PC-3 (cell line): ENCODE data around the gene HSF2. TPM values are rescaled to one million over a fixed set of nuclear protein-coding genes. Genes with fewer than 3 reads are reported as not detected.

ENCODE experiments used
- ATAC-seq: fragments of 200-7000 bp; cut with Tn5 transposase; 2 replicates; pipeline ENCODE4 v1.9.1; 2020; ENCODE audit warnings: mild to moderate bottlenecking, moderate library complexity
- BruUV-seq: library from RNA; stranded (reverse); fragments of 400-500 nt; replicated peaks from 2 replicates; lab custom pipeline; 2021; lab: Mats Ljungman, UMichigan
- CTCF ChIA-PET: fragments of 300-600 bp; sonication (Branson Sonifier 250); formaldehyde crosslinking; loops from one replicate; lab custom pipeline; 2022; ENCODE audit warnings: antibody characterized with exemption; lab: Charles Lee
- POLR2A ChIA-PET: fragments of 300-600 bp; sonication (Branson Sonifier 250); formaldehyde crosslinking; loops from one replicate; lab custom pipeline; 2022; ENCODE audit warnings: antibody characterized with exemption; ENCODE audit not compliant: unreplicated experiment; lab: Charles Lee
- DNase-seq: peaks from one replicate; pipeline ENCODE4 v3.0.0-alpha.2; 2015
- H2AFZ ChIP-seq: fragments of 300-600 bp; sonication (generic); 2 replicates; pipeline ENCODE4 v1.6.0; 2016; ENCODE audit warnings: antibody characterized with exemption, low read length
- H3F3A ChIP-seq: fragments of 300-600 bp; sonication (generic); one replicate; pipeline ENCODE4 v1.6.0; 2017; ENCODE audit warnings: antibody characterized with exemption, low read length, control low read depth, mild to moderate bottlenecking; ENCODE audit not compliant: unreplicated experiment
- H3K27ac ChIP-seq: fragments of 300-600 bp; sonication (generic); 2 replicates; pipeline ENCODE4 v1.5.1; 2016; ENCODE audit warnings: mild to moderate bottlenecking, low read length
- H3K27me3 ChIP-seq: fragments of 300-600 bp; sonication (generic); 2 replicates; pipeline ENCODE4 v1.6.1; 2016; ENCODE audit warnings: low read length, mixed read lengths
- H3K36me3 ChIP-seq: fragments of 300-600 bp; sonication (generic); 2 replicates; pipeline ENCODE4 v1.6.1; 2016; ENCODE audit warnings: low read depth, mixed run types, low read length, mixed read lengths
- H3K4me1 ChIP-seq: fragments of 300-600 bp; sonication (generic); 2 replicates; pipeline ENCODE4 v1.5.1; 2016; ENCODE audit warnings: low read length; ENCODE audit not compliant: insufficient read depth
- H3K4me2 ChIP-seq: fragments of 300-600 bp; sonication (generic); 2 replicates; pipeline ENCODE4 v1.6.0; 2016; ENCODE audit warnings: low read length
- H3K4me3 ChIP-seq: fragments of 300-600 bp; sonication (generic); 2 replicates; pipeline ENCODE4 v1.5.1; 2016; ENCODE audit warnings: mild to moderate bottlenecking, low read length, mixed read lengths
- H3K79me2 ChIP-seq: fragments of 300-600 bp; sonication (generic); 2 replicates; pipeline ENCODE4 v1.6.1; 2017; ENCODE audit warnings: low read length, mixed read lengths
- H3K9ac ChIP-seq: fragments of 300-600 bp; sonication (generic); 2 replicates; pipeline ENCODE4 v1.6.0; 2016; ENCODE audit warnings: mild to moderate bottlenecking, low read length
- H3K9me2 ChIP-seq: fragments of 300-600 bp; sonication (generic); replicated peaks from 2 replicates; pipeline ENCODE4 v1.6.1; 2016; ENCODE audit warnings: mixed run types, low read length, mixed read lengths
- H3K9me3 ChIP-seq: fragments of 300-600 bp; sonication (generic); 2 replicates; pipeline ENCODE4 v1.6.1; 2016; ENCODE audit warnings: low read length, mixed read lengths
- H4K20me1 ChIP-seq: fragments of 300-600 bp; sonication (generic); 2 replicates; pipeline ENCODE4 v1.6.1; 2016; ENCODE audit warnings: low read length, mixed read lengths
- CTCF ChIP-seq: fragments of 300-600 bp; sonication (generic); conservative IDR thresholded peaks from 2 replicates; pipeline ENCODE4 v1.5.1; 2017; ENCODE audit warnings: antibody characterized with exemption, low read depth, mild to moderate bottlenecking, low read length
- EZH2 ChIP-seq: fragments of 300-600 bp; sonication (generic); IDR thresholded peaks from one replicate; pipeline ENCODE4 v1.6.1; 2017; ENCODE audit warnings: antibody characterized with exemption, mild to moderate bottlenecking, low read length; ENCODE audit not compliant: unreplicated experiment
- EZH2phosphoT487 ChIP-seq: fragments of 300-600 bp; sonication (generic); IDR thresholded peaks from 2 replicates; pipeline ENCODE4 v1.6.1; 2018; ENCODE audit warnings: mild to moderate bottlenecking, antibody characterized with exemption, low read length, borderline replicate concordance
- intact Hi-C: fragments of 100-400 bp; cut with micrococcal nuclease; formaldehyde crosslinking; loops from 2 replicates; pipeline ENCODE4 v1.9.0; 2023
- total RNA-seq: library from RNA; depleted of rRNA; stranded (reverse); fragments of >200 nt; gene quantifications from 2 replicates; pipeline ENCODE4 v1.2.3, GENCODE V29; 2014

Gene HSF2
- total RNA-seq, 1 experiment from 2014 or later: 7.3 TPM

DNA sequence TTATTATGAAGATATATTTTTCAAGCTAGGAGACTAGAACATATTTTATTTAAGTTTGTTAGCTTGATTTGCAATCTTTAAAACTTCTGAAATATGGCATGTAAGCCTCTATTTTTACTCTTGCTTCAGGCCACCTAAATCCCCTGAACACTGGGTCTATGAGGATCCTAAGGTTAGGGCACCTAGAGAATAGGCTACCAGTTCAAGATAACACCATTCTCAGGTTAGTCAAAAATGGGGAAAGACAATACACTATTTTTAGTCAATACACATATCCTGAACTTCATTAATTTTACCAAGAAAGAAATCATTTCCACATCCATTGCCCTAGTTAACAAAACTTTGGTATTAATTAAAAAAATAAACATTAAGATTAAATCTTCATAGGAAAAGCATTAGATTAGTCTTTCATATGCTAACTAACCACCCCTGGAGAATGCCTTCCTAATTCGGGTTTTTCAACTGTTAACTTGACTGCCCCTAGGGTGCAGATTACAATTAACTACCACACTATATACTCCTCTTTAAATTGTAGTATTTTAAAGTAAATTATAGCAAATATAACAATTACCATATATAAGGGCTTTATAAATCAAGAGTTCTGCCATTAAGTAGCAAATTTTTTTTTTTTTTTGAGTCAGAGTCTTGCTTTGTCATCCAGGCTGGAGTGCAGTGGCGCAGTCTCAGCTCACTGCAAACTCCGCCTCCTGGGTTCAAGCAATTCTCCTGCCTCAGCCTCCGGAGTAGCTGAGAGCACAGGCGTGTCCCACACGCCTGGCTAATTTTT is 6.7 kb upstream of the HSF2 start:
- no peak for DNase-seq
- H3K4me1 ChIP-seq: no peaks in the 10 kb centered on the region
- H3K9me2 ChIP-seq: no peaks in the 10 kb centered on the region
- no peaks in the 10 kb centered on the region for H3K79me2 ChIP-seq
- H3K9ac ChIP-seq: no peak overlapping the region
- no peak overlapping the region for H2AFZ ChIP-seq
- BruUV-seq: no TSS peak
- H3K36me3 ChIP-seq: no peaks in the 10 kb centered on the region
- H3K27ac ChIP-seq: no peak overlapping the region
- H3K27me3 ChIP-seq: no peaks in the 10 kb centered on the region
- no peaks in the 10 kb centered on the region for H3K9me3 ChIP-seq
- no peak overlapping the region for H3K4me3 ChIP-seq
- no peaks in the 10 kb centered on the region for H3F3A ChIP-seq
- intact Hi-C loops: no loop called here
- ATAC-seq: no peak
- ChIA-PET POLR2A (no interaction called here), CTCF (no interaction called here)
- no peak overlapping the region for H3K4me2 ChIP-seq
- no peaks in the 10 kb centered on the region for H4K20me1 ChIP-seq
- no peak for TF ChIP-seq CTCF

GRCh38 chr6:122393351-122393896 is 6.0 kb upstream of the HSF2 start:
- intact Hi-C loops: no loop called here
- H4K20me1 ChIP-seq: no peaks in the 10 kb centered on the region
- H3K79me2 ChIP-seq: no peaks in the 10 kb centered on the region
- POLR2A ChIA-PET: no interaction called here
- TF ChIP-seq CTCF: no peak
- no peak for TF ChIP-seq EZH2
- no peak for TF ChIP-seq EZH2phosphoT487
- H2AFZ ChIP-seq: no peak overlapping the region
- CTCF ChIA-PET: no interaction called here
- ATAC-seq (no peak), DNase-seq (no peak)
- no peak overlapping the region for H3K4me3 ChIP-seq
- no peak overlapping the region for H3K4me2 ChIP-seq
- H3K4me1 ChIP-seq: no peaks in the 10 kb centered on the region
- no peak overlapping the region for H3K27ac ChIP-seq
- no peaks in the 10 kb centered on the region for H3F3A ChIP-seq
- H3K27me3 ChIP-seq: no peaks in the 10 kb centered on the region
- no peaks in the 10 kb centered on the region for H3K36me3 ChIP-seq
- H3K9ac ChIP-seq: no peak overlapping the region
- no TSS peak for BruUV-seq
- H3K9me3 ChIP-seq: no peaks in the 10 kb centered on the region
- no peaks in the 10 kb centered on the region for H3K9me2 ChIP-seq

DNA sequence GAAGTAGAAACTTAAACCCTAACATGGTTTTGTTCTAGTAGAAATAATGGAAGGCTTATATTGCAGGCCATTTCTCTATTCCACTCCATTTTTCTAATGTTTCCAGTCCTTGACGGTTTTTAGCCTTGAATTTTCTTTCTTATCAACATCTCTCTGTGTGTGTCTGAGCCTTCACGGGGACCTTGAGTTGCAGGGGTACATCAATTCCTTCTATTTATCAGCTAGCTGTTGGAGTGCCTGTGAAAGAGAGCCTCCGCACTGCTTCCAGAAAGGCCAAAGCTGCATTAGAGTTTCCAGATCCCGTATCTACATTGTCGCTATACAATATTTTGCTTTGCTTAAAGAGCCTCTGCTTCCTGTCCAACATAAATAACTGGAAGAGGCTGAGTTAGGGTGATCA is 5.4 kb upstream of the HSF2 start:
- no peaks in the 10 kb centered on the region for H4K20me1 ChIP-seq
- H3F3A ChIP-seq: no peaks in the 10 kb centered on the region
- TF ChIP-seq CTCF (no peak), EZH2phosphoT487 (no peak)
- H3K4me2 ChIP-seq: no peak overlapping the region
- ATAC-seq (no peak), DNase-seq (no peak)
- no peak overlapping the region for H3K9ac ChIP-seq
- no TSS peak for BruUV-seq
- H3K27me3 ChIP-seq: no peaks in the 10 kb centered on the region
- H3K9me2 ChIP-seq: no peaks in the 10 kb centered on the region
- no peak overlapping the region for H3K4me3 ChIP-seq
- H3K79me2 ChIP-seq: no peaks in the 10 kb centered on the region
- H3K36me3 ChIP-seq: no peaks in the 10 kb centered on the region
- H2AFZ ChIP-seq: no peak overlapping the region
- POLR2A ChIA-PET: interaction anchor here (0.7 kb wide), 1 partner anchor 54 kb away, joined by 6 read pairs; no protein-coding TSS in a partner anchor
- no peaks in the 10 kb centered on the region for H3K9me3 ChIP-seq
- H3K4me1 ChIP-seq: peaks cover 5% of the 10 kb centered on the region; the same call in 1 of the 2 replicates
- CTCF ChIA-PET: no interaction called here
- no peak overlapping the region for H3K27ac ChIP-seq
- intact Hi-C loops: no loop called here
